SK-N-SH treated with all-trans-retinoic acid at 6 μM for 48 hours (cell line): ENCODE results near the gene UQCR11.

ENCODE experiments used
- BACH2 ChIP-seq: fragments of 250-450 bp; sonication (Bioruptor Pico); IDR thresholded peaks from 2 replicates; pipeline ENCODE4 v1.9.0; 2021; ENCODE audit warnings: mild to moderate bottlenecking, borderline replicate concordance
- GLIS3 ChIP-seq: fragments of 250-450 bp; sonication (Bioruptor Pico); IDR thresholded peaks from 2 replicates; pipeline ENCODE4 v1.5.0; 2020; ENCODE audit warnings: mild to moderate bottlenecking, moderate library complexity
- TCF4 ChIP-seq: fragments of 250-450 bp; sonication (Bioruptor Pico); IDR thresholded peaks from 2 replicates; pipeline ENCODE4 v1.8.0; 2021; ENCODE audit warnings: mild to moderate bottlenecking, moderate library complexity, borderline replicate concordance
- TOX ChIP-seq: fragments of 250-450 bp; sonication (Bioruptor Pico); IDR thresholded peaks from 2 replicates; pipeline ENCODE4 v1.8.0; 2021; ENCODE audit warnings: mild to moderate bottlenecking, moderate library complexity, borderline replicate concordance

DNA sequence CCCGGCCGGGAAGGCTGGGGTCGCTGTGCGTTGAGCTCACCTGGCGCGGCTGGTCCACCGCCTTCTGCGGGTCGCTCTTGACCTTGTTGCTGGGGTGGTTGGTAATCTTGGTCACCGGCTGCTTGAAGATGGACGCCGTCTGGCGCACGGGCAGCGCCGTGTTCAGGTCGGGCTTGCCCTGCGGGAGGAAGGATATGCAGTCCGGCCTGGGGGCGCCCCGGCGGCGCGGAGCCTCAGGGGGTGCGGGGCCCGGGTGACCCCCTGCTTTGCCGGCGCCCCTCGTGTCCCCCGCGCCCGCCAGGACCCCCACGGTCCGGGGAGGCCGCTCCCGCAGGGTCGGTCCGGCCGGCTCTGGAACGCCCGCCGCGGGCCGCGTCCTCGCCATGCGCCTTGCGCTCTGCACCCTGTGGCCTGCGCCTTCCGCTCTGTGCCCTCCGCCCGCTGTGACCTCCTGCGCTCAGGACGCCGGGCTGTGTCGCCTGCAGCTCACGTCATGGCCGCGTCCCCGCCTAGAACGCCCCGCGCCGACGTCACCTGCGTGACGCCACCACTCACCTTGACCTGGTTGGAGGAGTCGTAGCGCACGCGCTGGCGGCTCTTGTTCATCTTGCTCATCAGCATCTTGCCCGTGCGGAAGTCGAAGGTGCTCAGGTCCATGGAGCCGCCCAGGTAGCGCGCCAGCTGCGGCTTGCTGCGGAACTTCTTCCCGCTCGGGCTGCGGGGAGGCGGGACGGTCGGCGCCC lies 20.6 kb downstream of the UQCR11 start:
- TF ChIP-seq GLIS3 = no peak
- TF ChIP-seq BACH2 (CRISPR knock-in tag) = no peak
- TF ChIP-seq TOX (CRISPR knock-in tag) = no peak
- TF ChIP-seq TCF4 = no peak
